OCI-LY3 (cell line): ENCODE results near the gene KCNJ12.

Experiments used
- CTCF ChIP-seq: fragments of 200-600, 300-600 bp; sonication (generic); IDR thresholded peaks from 2 replicates; pipeline ENCODE4 v1.5.1; 2014; ENCODE audit warnings: antibody characterized with exemption, low read length, low read depth
- EZH2phosphoT487 ChIP-seq: fragments of 200-600 bp; shearing (Covaris generic); IDR thresholded peaks from 2 replicates; pipeline ENCODE4 v1.6.1; 2018; ENCODE audit warnings: antibody characterized with exemption, mixed run types, low read depth

- TF ChIP-seq CTCF, result no peak
- TF ChIP-seq EZH2phosphoT487, result no peak
Observed at GRCh38 chr17:21353326-21354010, 22.7 kb upstream of the KCNJ12 start.
